MM.1S (cell line): Measurements from ENCODE around the gene LRMDA.

ENCODE experiments used
- CTCF ChIP-seq: fragments of 300-600 bp; sonication (generic); IDR thresholded peaks from 2 replicates; pipeline ENCODE4 v1.5.1; 2016; ENCODE audit warnings: antibody characterized with exemption, low read length, mixed read lengths
- EZH2 ChIP-seq: fragments of 300-600 bp; sonication (generic); optimal IDR thresholded peaks from 2 replicates; pipeline ENCODE3; 2017; ENCODE audit warnings: low read depth, mild to moderate bottlenecking, antibody characterized with exemption, low read length, mixed read lengths
- EZH2phosphoT487 ChIP-seq: fragments of 300-600 bp; sonication (generic); IDR thresholded peaks from 2 replicates; pipeline ENCODE4 v1.6.1; 2018; ENCODE audit warnings: antibody characterized with exemption, low read length

- TF ChIP-seq CTCF (no peak), EZH2 (no peak), EZH2phosphoT487 (no peak)
These were observed 746.5 kb downstream of the LRMDA start for GRCh38 chr10:76177936-76178335.
